Measurements from ENCODE around the gene AFF3.
A peak's percentile ranks its signal among the peaks of the same experiment; 100 is the strongest.

The AFF3 gene

GRCh38 chr2:100006516-100006915 lies 135.9 kb downstream of the AFF3 start:
- DNase-seq: no peak

DNA sequence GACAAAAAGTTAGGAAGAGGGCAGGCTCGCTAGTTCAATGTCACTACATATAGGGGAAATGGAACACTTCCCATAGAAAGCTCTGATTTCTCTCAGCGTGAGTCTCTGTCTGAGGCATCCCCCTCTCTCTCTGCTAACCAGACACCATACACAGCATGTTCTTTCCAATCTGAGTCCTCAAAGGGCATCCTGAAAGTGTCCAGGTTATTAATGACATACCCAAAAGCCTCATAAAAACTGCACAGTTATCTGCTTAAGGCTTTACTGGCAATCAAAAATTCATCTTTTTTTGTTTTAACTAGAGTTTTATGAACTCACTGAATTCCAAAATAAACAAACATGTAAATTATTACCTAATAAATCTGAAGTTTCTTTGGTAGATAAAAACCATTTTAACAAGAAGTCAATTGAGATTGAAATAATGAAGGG lies 137.4 kb downstream of the AFF3 start:
- no peak for DNase-seq

GRCh38 chr2:100004348-100004884 lies 138.0 kb downstream of the AFF3 start:
- no peak for DNase-seq

GRCh38 chr2:100002059-100002458 lies 140.3 kb downstream of the AFF3 start:
- no peak for DNase-seq

DNA sequence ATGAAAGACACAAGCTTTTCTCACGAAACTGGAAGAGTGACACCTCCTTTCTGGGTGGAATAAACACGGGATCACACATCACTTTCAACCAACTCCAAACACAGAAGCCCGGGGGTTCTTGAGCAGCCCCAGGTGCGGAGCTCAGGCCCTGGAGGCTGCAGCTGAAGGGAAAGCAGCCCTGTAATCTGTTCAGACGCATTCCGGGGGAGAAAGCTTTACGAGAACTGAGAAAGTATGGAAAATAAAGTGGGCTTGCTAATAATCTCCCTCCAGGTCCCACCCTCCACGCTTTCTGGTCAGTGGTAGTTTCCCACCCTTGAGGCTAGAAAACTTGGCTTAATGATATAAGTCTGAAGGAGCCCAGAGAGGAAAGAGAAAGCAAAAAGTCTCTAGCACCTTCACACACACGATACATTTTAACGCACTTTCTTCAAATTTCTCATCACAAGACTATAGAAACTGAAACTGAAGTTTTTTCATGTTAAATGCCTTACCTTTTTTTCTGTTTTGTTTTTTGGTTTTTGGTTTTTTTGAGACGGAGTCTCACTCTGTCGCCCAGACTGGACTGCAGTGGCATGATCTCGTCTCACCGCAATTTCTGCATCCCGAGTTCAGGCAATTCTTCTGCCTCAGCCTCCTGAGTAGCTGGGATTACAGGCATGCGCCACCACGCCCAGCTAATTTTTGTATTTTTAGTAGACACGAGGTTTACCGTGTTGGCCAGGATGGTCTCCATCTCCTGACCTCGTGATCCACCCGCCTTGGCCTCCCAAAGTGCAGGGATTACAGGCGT lies 141.3 kb downstream of the AFF3 start:
- DNase-seq: no peak

- DNase-seq: peak; percentile 23
Observed at GRCh38 chr2:99998651-99999320, 143.6 kb downstream of the AFF3 start.

DNA sequence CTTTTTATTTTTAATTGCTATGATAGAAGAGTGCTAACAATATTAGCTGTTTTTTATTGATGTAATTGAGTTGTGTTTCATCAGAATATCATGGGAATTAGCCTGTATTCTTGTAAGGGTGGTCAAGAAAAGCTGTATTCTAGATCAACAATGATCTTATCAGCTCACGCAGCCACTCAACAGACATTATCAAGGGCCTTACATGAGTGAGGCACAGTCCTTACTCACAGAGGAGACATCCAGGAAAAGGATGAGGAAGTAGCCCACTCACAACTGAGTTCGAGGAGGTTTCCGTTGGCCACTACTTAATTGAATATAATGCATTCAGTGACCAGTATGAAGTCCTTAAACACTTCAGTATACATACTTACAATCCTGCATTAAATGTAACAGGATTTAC lies 152.5 kb downstream of the AFF3 start:
- no peak for DNase-seq

DNA sequence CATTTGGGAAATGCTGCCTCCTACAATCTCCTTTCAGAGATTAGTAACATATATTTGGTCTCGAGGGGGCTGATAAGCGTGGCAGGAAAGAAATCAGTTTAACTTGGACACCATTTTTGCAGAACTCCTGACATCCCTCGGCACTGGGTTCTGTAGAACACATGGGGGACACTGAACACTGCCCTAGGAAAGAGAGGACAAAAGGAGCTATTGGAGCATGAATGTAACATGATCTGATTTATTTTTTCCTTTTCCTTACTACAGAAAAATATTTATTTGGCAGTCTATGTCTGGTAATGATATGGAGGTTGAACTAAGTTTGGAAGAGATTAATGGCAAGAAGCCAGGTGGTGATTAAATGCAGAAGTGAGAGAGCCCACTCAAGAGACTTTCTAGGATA lies 153.8 kb downstream of the AFF3 start:
- DNase-seq: peak; percentile 53

DNA sequence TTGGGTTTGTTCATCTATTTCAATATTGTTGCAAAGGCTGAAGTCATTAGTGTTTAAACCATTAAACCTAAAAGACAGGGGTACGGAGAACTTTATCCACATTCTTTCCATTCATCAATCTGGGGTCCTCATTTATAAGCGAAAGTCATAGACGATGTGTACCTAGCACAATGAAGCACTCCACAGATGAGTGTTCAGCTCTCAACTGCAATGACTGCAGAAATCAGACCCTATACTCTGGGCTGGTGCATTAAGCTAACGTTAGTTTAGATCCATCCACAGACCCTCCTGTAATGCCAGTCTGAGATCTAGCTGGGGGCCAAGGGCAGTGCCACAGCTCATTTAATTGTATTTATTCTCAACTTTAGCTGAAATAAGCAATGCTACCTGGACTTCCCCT lies 155.2 kb downstream of the AFF3 start:
- no peak for DNase-seq

DNA sequence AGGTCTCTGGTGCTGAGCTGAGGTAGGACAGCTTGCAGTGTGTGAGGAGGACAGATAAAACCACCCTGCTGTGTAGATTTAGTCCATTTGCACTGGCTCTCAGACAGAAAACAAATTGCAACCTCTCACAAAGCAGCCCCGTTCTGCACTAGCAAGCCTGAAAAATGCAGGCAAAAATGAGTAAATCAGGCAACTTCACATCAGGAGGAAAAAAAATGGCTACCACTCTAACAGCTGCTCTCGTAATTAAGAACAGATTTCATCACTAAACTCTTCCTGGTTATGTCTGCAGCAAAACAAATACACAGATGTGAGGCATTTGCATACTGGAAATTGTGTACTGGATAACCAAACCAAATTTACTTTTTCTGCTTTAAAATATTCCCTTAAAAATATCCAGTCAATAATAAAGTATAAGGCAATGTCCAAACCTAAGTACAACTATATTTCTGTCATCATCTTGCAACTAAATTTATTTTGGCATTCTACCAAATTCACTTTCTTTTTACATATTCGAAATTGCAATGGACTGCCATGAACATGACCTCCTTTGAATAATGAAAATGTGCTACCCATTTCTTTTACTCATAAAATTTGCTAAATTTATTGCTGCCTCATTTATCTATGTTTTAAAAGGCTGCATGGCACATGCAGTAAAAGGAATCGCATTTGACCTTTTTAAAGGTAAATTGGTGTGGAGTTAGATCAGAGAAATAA lies 157.4 kb downstream of the AFF3 start:
- DNase-seq: peak; percentile 85

DNA sequence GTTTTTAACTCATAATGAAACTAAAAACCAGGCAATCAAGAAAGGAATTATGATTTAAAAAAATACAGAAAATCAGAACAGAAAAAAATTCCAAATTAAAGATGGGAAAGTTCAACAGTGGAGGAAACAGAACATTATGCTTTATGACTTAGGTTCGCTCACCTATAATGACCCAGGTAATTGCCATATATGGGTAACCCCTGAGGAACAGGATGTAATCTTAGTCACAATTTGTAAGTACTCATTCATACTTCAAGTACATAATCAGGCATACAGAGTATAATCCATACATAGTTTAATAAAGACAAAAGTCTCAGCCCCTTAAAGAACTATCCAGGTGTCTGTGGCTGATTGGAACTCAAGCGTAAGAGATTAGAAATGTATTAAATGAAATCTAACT lies 159.6 kb downstream of the AFF3 start:
- no peak for DNase-seq

DNA sequence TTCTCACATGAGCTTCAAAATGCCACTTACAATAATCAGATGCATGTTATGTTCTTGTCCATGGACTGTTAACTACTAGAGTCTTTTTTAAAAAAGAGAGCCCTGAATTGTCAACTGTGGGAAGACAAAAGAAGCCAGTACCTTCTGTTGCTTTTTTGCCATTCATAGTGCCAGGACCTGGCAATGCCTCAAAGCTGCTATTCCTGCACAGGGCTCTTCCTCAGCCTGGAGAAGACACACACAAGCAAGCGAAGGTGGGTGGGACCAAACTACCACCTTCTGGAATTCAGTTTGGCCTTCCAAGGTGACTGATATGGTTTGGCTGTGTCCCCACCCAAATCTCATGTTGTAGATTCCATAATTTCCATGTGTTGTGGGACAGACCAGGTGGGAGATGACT lies 160.6 kb downstream of the AFF3 start:
- no peak for DNase-seq

GRCh38 chr2:99980176-99980575 lies 162.2 kb downstream of the AFF3 start:
- no peak for DNase-seq

DNA sequence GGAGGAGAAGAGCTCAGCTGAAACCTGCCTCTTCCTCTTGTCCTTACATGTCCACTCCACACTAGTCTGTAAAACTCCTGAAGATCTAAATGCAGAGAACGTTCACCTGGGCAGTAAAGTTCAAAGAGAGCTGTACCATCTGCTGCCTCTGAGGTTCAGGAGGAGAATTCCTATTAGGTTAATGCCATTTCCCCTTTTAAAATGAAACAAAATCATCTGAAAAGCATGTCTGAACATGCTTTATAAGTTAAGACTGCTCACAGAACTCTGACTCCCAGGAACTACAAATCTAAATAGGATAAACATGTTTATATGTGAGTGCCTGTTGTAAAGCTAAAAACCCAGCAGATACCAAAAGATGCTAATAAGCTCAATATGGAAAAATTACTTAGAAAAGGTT lies 164.4 kb downstream of the AFF3 start:
- DNase-seq: no peak

GRCh38 chr2:99975386-99975785 lies 167.0 kb downstream of the AFF3 start:
- DNase-seq: peak; percentile 77

- DNase-seq: peak; percentile 63
Observed at GRCh38 chr2:99974682-99975375, 167.6 kb downstream of the AFF3 start.

GRCh38 chr2:99974275-99974674 lies 168.1 kb downstream of the AFF3 start:
- DNase-seq: peak; percentile 55

DNA sequence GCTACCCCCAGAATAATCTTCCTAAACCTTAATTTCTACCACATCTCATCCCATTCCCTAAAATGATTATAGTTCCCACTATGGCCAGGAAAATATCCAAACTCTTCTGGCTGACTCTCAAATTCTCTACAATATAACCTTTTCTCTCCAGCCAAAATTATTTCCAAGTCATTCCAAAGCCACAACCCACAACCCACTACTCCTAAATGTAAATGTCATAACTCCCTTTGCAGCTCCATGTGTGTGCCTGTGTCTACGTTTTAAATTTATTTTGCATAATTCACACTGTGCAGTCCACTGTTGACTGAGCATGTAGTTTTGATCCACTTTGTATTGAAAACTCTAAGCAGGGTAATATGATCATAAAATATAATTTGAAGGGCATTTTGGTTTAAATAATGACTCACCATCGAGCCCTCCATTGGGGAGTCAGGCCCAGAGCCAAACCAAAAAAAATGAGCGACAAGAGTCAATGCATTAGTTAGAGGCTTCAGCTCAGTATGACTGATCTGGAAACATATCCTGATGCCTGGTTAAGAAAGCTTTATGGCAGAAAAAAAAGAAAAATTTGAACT lies 171.0 kb downstream of the AFF3 start:
- DNase-seq: peak; percentile 81

DNA sequence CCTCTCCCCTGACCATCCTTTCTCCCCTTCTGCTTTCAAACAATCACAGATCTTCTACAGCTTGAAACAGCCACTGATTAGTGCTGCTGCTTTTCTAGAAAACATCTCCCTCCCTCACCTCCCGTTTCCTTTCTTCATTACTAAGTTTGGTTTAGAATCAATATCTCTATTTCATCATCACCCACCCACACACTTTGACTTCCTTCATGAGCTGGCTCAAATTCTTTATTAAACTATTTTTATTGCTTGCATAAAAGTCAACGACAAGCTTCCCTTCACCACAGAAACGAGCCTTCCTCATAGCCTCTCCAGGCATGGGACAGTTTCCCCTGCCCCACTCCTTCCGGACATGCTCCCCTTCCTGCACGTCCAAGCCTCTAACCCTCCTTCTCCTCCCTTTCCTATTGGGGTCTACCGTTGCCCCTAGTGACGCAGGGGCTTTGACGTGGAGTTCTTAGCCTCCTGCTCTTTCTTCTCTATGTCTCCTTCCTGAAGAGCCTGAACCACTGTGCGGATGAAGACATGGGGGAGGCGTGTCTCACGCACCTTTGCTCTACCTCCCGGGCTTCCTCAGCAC lies 172.0 kb downstream of the AFF3 start:
- DNase-seq: peak; percentile 47

DNA sequence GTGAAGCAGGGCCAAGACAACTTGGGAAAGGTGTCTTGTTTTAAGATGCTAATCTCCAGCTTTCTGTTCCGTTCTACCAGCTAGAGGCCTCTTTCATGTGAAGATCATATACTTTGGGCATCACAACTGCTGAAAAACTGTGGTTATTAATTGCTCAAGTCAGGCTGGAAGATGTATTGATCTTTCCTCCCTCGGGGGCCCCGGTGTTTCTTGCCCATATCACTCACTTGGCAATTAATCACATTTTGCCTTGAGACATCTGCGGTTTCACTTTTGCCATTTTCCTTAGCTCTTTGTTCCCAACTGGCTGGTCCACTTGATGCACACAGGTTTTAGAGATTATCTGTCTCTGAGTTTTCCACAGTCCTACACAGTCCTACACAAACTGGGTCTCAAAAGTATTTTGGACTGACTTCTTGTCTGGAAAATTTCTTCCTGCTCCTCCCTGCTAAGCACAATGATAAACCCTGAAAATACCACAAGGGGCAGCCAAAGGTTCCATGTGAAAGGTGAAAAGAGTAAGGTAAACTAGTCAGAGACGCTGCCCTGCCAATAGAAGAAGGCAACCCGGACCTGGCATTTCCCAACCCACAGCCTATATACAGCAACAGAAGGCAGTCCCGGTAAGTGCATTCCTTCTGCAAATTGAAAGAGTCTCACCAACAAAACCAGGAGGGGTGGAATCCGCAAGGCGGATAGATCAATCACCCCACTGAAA lies 181.0 kb downstream of the AFF3 start:
- DNase-seq: no peak

DNA sequence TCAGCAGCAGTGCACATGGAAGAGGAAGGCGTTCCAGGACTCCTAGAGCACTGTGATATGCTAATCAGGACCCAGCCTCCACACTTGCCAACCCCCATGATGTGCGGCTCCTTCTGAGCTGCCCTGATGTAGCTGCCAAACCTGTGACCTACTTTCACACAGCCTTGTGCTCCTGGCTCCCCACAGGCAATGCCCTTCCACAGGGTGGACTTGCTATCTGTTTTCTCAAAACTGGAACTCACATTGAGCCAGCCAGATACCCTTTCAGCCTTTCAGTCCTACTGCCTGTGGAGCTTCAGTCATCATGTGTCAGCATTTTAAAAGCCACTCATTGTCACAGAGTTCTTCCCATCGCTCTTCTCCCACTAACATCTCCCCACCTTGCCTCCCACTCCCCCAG lies 181.6 kb downstream of the AFF3 start:
- no peak for DNase-seq
